Adrenal gland (tissue), 5 donors: ENCODE results near the gene CARD9.

Source experiments
- POLR2A ChIP-seq, 2 donors: fragments of 450-650 bp; IDR thresholded peaks; one replicate each; pipeline ENCODE4 v1.6.1; 2017; ENCODE audit warnings: antibody characterized with exemption in 2 of 2, mild to moderate bottlenecking in 2 of 2, moderate library complexity in 1 of 2
- TF ChIP-seq, protein P1 (sequence below), 6 experiments: fragments of 450-650 bp in 4 of 6; fragments of 200-600 bp in 2 of 6; sonication (generic) in 1 of 6; IDR thresholded peaks; 1 replicate in 5 of 6; 2 replicates in 1 of 6; pipeline versions ENCODE4 v1.5.1 to v1.8.0; 2016 to 2021; ENCODE audit warnings: antibody characterized with exemption in 6 of 6, mild to moderate bottlenecking in 2 of 6, moderate library complexity in 1 of 6
- donor health status: DM: no; HTN: no; CAD: no.

GRCh38 chr9:136326061-136326760 is 47.3 kb downstream of the CARD9 start:
- TF ChIP-seq, protein P1, sequence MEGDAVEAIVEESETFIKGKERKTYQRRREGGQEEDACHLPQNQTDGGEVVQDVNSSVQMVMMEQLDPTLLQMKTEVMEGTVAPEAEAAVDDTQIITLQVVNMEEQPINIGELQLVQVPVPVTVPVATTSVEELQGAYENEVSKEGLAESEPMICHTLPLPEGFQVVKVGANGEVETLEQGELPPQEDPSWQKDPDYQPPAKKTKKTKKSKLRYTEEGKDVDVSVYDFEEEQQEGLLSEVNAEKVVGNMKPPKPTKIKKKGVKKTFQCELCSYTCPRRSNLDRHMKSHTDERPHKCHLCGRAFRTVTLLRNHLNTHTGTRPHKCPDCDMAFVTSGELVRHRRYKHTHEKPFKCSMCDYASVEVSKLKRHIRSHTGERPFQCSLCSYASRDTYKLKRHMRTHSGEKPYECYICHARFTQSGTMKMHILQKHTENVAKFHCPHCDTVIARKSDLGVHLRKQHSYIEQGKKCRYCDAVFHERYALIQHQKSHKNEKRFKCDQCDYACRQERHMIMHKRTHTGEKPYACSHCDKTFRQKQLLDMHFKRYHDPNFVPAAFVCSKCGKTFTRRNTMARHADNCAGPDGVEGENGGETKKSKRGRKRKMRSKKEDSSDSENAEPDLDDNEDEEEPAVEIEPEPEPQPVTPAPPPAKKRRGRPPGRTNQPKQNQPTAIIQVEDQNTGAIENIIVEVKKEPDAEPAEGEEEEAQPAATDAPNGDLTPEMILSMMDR (IDR thresholded peaks at IDR 0.05) = no peak
- TF ChIP-seq POLR2A (IDR thresholded peaks at IDR 0.05) = no peak
